Esophagus mucosa (tissue), 1 donor: ENCODE measurements around the gene OTUD1. TPM values are rescaled to one million over a fixed set of nuclear protein-coding genes. Genes with fewer than 3 reads are reported as not detected.

Experiments
- ATAC-seq: fragments of 200-7000 bp; cut with Tn5 transposase; one replicate; pipeline ENCODE4 v1.9.1; 2020
- total RNA-seq: library from RNA; stranded (reverse); gene quantifications from one replicate; pipeline ENCODE4 v1.2.4, GENCODE V29; 2023
- donor health status: DM: yes; HTN: yes; CAD: no.

OTUD1 gene
- total RNA-seq, 1 donor from 2014 or later = 4.6 TPM

DNA sequence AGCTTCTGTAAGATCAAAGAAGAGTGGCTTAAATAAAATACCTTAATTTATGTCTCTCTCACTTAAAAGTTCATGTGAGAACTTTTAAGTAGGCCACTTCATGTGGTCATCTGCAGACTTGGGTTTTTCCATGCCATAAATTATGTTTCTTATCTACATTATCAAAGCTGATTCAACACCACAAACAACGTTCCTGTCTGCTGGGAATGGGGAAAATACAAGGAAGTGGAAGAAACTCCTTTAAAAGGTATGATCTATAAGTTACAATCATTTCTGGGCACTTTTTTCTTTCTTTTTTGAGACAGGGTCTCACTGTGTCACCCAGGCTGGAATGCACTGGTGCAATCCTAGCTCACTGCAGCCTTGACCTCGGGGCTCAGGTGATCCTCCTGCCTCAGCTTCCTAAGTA is 16.9 kb upstream of the OTUD1 start:
- no peak for ATAC-seq

DNA sequence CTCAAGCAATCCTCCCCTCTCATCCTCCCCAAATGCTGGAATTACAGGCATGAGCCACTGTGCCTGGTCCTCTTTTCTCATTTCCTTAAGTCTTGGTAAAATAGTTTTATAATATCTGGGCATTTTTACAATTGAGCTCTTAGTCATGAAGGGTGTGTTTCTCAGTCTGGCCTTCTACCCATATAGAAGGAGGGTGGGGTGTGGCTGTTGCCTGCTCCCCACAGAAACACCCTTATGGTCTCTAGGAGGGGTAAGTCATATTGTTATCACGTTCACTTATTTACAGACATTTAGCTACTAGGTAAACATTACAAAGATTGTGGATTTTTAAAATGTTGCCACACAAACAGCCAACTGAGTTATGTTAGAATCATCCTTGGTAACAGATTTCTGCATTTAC is 6.7 kb upstream of the OTUD1 start:
- ATAC-seq = peak; percentile 82

DNA sequence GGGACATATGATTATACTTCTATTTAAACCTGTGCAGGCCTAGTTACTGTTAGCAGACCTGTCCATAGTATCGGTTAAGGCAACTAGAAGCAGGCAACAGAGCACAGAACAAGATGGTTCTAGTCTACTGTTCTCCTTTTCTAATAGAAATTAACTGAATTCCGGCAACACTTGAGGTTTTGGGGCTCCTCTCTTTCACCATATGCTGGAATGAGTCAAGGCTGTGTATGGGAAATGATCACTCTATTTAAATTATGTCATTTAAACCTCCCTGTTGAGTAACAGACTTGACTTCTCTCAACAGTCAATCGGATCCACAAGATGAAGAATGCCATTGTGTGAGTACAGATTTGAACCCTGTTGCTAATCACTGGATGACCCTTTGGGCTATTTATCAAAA is 6.2 kb upstream of the OTUD1 start:
- peak; percentile 77 for ATAC-seq

DNA sequence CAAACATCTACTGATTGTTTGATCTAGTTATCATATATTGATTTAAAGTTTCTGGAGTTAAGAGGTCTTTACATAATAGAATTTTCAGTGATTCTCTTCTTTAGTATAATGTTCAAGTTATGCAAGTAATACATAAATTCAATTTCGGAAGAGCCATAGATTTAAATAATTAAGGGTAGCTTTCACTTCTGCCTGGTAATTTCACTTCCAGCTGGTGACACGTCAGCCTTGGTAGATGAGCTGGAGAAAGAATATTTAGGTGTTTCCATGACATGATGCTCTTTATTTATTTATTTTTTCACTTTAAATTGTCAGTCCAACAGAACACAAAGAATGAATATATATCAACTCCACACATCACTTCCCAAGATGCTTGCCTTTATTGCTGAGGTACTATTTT is 5.2 kb upstream of the OTUD1 start:
- no peak for ATAC-seq

DNA sequence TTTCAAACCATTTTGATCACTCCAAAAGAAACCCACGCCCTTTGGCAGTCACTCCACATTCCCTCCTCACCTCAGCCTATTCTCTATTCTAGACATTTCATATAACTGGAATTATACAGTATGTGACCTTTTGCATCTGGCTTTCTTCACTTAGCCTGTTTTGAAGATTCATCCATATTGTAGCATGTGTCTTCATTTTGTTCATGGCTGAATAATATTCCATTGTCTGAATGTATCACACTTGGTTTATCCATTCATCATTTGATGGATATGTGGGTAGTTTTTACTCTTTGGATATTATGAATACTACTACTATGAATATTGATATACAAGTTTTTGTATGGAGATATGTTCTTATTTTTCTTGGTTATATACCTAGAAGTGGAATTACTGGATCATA is 3.5 kb upstream of the OTUD1 start:
- no peak for ATAC-seq

DNA sequence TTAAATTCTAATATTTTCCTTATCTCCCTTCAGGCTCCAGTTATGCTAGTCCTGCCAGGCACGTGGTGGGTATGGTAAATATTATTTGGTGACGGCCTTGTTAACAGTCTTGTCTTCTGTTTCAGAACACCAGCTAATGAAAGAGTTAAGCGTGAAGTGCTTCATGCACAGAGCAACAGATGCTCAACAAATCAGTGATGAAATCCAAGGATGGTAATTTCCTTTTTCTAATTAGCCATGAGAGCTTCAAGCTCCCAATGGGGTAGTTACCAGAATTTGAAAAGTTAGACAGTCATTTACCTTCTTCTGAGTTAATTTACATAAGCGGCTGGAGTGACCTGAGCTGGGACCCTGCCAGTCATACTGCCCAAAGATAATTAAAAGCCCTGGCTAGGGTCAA is 1.9 kb upstream of the OTUD1 start:
- no peak for ATAC-seq

DNA sequence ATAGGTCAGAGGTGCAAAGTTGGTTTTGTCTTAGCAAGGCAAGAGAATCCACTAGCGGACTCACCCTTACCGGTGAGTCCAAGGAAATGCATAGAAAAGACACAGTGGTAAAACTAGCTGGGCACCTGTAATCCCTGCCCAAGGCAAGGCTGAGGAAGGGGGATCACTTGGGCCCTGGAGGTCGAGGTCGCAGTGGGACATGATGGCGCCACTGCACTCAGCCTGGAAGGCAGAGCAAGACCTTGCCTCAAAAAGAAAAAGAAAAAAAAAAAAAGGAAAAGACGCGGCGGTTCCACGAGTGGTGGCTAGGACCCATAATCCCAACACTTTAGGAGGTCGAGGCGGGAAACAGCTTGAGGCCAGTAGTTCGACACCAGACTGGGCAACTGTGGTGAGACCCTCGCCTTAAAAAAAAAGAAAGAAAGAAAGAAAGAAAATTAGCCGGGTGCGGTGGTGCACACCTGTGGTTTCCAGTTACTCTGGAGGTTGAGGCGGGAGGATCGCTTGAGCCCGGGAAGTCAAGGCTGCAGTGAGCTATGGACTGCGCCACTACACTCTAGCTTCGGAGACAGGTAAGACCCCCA is 820 bp upstream of the OTUD1 start:
- no peak for ATAC-seq

DNA sequence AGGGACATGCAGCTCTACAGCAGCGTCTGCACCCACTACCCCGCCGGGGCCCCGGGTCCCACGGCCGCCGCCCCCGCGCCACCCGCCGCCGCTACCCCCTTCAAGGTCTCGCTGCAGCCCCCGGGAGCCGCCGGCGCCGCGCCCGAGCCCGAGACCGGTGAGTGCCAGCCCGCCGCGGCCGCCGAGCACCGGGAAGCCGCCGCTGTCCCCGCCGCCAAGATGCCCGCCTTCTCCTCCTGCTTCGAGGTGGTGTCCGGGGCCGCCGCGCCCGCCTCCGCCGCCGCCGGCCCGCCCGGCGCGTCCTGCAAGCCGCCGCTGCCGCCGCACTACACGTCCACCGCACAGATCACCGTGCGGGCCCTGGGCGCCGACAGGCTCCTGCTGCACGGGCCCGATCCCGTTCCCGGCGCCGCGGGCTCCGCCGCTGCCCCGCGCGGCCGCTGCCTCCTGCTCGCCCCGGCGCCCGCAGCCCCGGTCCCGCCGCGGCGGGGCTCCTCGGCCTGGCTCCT is 631 bp downstream of the OTUD1 start:
- ATAC-seq = no peak

DNA sequence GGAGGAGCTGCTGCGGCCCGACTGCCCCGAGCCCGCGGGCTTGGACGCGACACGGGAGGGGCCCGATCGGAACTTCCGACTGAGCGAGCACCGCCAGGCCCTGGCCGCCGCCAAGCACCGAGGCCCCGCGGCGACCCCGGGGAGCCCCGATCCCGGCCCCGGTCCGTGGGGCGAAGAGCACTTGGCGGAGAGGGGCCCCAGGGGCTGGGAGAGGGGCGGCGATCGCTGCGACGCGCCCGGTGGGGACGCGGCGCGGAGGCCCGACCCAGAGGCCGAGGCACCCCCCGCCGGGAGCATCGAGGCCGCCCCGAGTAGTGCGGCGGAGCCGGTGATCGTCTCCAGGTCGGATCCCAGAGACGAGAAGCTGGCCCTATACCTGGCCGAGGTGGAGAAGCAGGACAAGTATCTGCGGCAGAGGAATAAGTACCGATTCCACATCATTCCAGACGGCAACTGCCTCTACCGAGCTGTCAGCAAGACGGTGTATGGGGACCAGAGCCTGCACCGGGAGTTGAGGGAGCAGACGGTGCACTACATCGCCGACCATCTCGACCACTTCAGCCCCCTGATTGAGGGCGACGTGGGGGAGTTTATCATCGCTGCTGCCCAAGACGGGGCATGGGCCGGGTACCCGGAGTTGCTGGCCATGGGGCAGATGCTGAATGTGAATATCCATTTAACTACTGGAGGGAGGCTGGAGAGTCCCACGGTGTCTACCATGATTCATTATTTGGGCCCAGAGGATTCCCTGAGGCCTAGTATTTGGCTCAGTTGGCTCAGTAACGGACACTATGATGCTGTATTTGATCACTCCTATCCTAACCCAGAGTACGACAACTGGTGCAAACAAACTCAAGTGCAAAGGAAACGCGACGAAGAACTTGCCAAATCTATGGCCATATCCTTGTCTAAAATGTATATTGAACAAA is 1.4 kb downstream of the OTUD1 start:
- peak; percentile 0 for ATAC-seq

DNA sequence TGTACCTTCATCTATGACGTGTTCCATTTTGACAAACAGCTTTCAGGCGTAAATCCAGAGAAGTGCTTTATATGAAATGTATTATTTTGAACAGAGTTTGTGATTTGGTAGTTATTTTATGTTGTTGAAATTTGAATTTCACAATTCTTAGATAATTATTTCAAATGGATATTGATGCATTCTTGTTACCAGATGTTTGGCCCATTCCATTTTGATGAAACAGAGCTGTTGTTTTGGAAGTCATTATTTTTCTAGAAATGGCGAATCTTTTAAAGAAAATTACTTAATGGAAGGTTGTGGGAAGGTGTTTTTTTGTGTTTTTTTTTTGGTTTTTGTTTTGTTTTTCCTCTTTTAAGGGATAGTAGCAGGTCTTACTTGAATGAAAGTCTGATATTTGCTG is 2.4 kb downstream of the OTUD1 start:
- ATAC-seq = no peak

DNA sequence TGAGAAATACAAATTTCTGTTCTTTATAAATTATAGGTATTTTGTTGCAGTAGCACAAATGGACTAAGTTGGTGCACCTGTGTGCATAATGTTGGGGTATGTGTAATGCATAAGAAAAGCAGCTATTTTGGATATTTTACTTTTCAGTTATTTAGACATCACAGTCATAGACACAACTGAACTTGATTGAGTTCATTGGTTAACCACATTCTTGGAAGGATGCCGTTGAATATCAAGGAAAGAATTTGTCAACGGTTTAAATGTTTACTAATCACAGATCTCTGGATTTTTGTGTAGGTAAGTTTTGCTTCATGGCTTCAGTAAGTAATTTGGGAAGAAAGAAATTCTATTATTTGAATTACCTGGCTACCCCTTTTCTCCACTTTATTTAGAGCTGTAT is 4.1 kb downstream of the OTUD1 start:
- no peak for ATAC-seq

DNA sequence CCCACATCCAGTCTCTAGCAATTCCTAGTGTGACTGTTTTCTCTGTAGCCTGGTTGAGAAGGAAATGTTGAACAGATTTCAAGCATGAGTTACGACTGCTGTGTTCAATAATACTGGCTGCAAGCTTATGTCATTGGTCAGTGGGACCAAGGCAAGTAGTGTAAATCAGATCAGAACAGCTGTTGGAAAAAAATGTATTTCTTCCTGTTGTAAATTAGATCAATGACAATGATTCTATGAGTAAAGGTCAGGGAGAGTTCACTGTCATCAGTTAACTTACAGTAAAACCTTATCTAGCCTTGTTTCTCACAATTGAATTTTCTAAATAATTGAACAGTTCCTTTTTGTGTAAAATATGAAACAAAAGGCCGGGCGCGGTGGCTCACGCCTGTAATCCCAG is 6.7 kb downstream of the OTUD1 start:
- no peak for ATAC-seq

DNA sequence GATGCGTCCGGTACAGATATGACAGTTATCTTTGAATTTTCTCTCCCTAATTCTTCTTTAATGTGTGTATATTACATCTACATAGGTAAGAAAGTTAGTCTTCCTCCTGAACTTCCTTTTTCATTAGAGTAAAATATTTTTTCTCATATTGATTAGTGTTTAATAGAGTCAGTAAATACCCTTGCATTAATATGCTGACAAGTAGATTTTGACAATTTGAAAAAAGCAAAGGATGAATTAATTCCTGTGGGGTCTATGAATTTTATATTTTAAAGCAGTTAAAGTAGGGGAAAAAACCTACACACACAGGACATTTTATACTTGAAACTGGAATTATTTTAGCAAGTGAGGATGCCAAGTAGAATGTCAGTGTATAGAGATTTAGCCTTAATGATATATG is 9.4 kb downstream of the OTUD1 start:
- no peak for ATAC-seq

DNA sequence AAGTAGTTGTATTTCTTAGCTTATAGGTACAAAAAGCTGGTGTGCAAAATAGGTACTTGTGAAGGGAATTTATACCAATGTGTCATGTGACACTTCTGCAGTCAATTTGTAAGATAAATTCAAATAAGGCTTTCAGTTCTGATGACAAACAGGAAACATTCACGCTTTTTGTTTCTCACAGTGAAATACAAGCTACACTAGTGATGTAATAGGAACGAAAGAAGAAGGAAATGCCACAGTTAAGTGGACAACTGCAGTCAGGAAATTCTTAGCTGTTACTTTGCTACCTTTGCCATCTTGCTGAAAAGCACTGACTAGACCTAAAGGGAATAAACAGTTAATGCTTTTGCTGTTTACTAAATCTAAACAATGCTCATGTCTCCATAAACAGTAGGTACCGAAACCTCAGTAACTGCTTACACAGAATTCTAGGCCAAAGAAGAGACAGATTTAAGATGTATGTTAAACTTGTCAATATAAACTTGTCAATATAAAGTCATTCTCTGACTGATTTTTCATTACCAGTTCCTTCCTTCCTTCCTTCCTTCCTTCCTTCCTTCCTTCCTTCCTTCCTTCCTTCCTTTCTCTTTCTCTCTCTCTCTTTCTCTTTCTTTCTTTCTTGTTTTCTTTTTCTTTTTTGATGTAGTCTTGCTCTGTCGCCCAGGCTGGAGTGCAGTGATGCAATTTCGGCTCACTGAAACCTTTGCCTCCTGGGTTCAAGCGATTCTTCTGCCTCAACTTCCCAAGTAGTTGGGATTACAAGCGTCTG is 10.1 kb downstream of the OTUD1 start:
- ATAC-seq = peak; percentile 52

DNA sequence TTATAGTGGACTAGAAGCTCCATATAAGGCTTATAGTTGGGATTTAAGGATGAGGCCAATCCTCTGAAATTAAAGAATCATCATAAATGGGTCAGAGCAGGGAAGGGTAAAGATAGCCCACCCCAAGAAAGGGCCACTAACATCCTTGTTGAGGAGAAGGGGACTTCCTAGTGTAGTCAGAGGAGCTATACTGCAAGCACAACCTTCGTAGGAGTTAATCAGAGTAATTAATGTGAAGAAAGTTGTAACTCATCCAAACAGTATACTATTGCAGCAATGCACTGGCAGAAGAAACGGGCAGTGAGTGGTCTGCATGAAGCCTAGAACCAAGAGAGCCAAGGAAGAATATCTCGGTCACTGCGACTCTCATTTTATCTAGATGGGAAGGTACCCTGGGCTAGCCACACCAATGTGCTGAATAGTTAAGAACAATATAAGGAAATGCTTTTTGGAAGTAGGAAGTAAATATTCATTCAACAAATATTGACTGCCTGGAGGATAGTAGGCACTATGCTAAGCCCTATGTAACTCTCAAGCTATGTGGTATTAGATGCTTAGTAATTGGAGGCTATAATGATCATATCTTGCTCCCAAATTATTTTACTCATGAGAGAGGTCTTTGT is 13.3 kb downstream of the OTUD1 start:
- ATAC-seq = peak; percentile 22

DNA sequence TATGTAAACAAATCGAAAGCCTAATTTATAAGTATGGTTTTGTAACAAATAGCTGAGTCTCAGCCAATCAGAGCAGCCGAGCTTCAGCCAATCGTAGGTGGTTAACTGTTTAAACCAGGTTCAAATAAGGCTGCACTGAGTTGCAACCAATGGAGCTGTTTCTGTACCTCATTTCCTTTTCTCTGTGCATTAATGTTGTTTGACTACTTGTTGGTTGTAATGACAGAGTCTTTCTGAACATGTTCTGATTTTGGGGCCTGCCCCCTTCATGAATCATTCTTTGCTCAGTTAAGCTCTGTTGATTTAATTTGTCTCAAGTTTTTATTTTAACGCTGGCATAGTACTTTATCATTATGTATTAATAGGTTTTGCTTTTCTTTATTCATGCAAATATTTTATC is 14.6 kb downstream of the OTUD1 start:
- ATAC-seq = peak; percentile 88

DNA sequence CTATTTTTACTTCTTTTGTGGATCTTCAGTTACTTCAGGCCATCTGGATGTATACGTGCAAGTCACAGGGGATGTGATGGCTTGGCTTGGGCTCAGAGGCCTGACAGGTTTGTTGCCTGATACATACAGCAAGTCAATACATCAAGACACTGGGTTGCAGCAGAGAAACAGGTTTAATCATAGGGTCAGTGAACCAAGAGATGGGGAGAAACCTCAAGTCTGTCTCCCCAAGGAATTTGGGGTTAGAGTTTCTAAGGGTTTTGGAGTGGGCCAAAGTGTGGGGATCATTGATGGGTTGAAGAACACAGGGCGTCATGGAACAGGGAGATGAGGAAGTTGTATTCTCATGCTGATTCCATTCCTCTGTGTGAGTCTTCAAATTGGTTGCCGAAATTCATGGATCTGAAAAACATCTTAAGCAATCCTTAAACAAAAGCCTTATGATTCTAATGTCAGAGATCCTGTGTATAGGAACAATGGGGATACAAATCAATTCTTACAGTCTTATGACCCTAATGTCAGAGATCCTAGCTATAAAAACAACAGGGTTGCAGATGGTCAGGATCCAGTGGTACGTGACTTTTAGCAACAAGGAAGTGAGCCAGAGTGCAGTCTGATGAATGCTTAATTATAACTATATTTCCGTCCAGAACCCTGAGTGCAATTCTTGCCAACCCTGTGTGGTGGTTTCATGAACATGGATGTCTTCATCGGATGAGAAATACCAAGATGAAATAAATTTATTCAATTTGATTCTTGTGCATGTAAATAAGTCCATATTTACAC is 18.9 kb downstream of the OTUD1 start:
- ATAC-seq = no peak

DNA sequence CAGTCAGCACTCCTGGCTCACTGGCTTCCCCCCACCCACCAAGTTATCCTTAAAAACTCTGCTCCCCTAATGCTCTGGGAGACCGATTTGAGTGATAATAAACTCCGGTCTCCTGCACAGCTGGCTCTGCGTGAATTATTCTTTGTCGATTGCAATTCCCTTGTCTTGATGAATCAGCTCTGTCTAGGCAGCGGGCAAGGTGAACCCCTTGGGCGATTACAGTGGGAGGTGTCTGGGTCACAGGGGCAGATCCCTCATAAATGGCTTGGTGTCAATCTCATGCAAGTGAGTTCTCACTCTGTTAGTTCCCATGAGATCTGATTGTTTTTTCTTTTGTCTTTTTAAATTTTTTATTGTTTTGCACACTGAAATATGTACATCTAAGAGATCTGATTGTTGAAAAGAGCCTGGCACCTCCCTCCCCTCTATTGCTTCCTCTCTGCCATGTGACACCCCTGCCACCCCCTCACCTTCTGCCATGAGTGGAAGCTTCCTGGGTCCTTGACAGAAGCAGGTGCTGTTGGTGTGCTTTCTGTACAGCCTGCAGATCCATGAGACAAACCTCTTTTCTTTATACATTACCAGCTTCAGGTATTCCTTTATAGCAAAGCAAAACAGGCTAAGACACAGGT is 20.5 kb downstream of the OTUD1 start:
- peak; percentile 60 for ATAC-seq

DNA sequence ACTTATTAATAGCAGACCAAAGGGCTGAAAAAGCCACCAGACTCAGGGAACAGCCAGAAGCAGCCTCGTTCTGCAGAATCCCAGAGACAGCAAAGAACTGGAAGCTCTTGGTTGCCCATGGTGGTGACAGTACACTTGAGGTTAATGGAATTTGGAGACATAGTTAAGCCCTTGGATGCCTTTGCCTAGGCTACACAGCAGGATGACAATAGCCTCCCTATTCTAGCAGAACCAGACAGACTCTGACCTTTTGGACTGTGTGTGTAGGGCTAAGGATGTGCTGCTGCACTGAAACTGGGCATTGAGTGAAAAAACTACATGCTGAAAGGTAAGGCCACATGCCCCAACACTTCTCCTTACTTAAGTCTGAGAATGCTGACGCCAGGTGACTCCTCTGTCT is 22.7 kb downstream of the OTUD1 start:
- ATAC-seq = no peak

DNA sequence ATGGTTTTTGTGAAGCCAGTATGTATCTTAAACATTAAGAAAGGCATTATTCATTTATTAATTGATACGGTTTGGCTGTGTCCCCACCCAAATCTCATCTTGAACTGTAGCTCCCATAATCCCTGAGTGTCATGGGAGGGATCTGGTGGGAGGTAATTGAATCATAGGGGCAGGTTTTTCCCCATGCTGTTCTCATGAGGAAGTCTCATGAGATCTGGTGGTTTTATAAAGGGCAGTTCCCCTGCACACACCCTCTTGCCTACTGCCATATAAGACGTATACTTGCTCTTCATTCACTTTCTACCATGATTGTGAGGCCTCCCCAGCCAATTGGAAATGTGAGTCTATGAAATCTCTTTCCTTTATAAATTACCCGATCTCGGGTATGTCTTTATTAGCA is 28.1 kb downstream of the OTUD1 start:
- no peak for ATAC-seq

DNA sequence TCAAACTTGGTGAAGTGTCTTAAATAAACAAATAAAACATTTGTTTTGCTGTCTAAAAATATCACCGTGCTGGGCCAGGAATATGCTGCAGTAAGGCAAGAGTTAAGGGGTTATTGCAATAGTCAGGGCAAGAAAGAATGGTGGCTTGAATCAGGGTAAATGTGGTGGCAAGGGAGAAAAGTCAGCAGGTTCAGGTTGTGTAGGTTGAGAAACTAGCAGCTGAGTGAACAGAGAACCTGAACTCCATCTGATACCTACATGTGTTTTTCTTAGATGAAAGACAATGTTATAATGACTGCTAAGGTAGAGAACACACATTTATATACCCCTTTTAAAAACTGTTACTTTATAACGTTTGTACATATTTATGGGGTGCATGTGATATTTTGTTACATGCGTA is 28.7 kb downstream of the OTUD1 start:
- no peak for ATAC-seq
